OCI-LY1 (cell line): ENCODE results near the gene LEP.

Experiments used
- CTCF ChIP-seq: fragments of 200-600 bp; sonication (generic), shearing (Covaris generic); IDR thresholded peaks from 2 replicates; pipeline ENCODE4 v1.5.1; 2017; ENCODE audit warnings: mild to moderate bottlenecking, antibody characterized with exemption, low read length, moderate library complexity, mixed read lengths
- EZH2 ChIP-seq: fragments of 200-600 bp; sonication (generic), shearing (Covaris generic); IDR thresholded peaks from 2 replicates; pipeline ENCODE4 v1.8.0; 2017; ENCODE audit warnings: borderline replicate concordance, mixed run types, mild to moderate bottlenecking, antibody characterized with exemption, low read length, moderate library complexity, mixed read lengths

GRCh38 chr7:128255271-128255670 lies 14.2 kb downstream of the LEP start:
- TF ChIP-seq CTCF (no peak), EZH2 (no peak)
